ENCODE data around the gene STK32B. TPM values are rescaled to one million over a fixed set of nuclear protein-coding genes. Genes with fewer than 3 reads are reported as not detected.
A peak's percentile ranks its signal among the peaks of the same experiment; 100 is the strongest.

STK32B gene
- total and polyA plus RNA-seq, 9 donors: 0.35 to 3.0 (median 1.2) TPM

DNA sequence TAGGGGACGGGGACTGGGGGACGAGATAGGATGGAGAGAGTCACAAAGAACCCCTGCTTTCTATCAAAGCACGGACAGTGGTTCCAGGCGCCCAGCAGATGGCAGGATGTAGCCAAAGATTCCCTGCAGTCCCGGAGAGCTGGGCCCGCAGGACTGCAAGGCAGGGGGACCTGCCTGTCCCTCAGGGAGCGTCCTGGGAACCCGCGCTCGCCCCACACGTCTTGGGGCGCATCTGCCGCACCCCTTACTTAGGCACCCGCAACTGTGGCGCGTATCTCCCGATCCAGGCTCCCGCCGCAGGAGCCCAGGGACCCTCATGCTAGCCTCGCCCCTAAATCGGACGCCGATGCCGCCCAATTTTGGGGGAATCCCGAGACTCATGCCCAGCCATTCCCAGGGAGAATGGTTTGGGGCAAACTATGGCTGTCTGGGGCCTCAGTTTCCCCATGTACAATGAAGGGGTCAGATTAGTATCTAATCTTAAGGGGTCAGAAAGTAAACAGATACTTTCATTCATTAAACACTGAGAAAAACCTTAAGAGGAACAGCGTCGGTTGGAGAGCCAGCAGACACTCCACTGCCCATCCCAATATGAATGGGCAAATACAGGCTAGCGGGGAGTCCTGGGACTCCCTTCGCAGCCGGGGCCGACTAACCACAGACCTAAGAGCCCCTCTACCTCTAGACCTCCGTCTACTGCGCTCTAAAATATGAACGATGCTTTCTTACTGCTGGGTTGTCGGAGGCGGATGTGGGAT, 581 bp upstream of the STK32B start:
- intact Hi-C loops (cut with DNase I): loop anchor here in 2 of 4 donors (10.0 kb wide), 2 partner anchors 734 to 764 kb away; no protein-coding TSS in a partner anchor
- Histone ChIP-seq H3K36me3 (no peaks in the 10 kb centered on the region), H3K4me3 (peak overlapping the region; percentile 47), H3K27ac (no peak overlapping the region), H3K9me3 (no peaks in the 10 kb centered on the region), H3K4me1 (ENCODE audit: insufficient read depth) (no peaks in the 10 kb centered on the region), H3K27me3 (no peaks in the 10 kb centered on the region)
- 0 to 1% (median 0%) methylated on average over 31 to 36 of the region's 36 CpGs for WGBS, 3 donors
- TF ChIP-seq EP300 (IDR thresholded peaks at IDR 0.05): no peak
- TF ChIP-seq, protein P1, sequence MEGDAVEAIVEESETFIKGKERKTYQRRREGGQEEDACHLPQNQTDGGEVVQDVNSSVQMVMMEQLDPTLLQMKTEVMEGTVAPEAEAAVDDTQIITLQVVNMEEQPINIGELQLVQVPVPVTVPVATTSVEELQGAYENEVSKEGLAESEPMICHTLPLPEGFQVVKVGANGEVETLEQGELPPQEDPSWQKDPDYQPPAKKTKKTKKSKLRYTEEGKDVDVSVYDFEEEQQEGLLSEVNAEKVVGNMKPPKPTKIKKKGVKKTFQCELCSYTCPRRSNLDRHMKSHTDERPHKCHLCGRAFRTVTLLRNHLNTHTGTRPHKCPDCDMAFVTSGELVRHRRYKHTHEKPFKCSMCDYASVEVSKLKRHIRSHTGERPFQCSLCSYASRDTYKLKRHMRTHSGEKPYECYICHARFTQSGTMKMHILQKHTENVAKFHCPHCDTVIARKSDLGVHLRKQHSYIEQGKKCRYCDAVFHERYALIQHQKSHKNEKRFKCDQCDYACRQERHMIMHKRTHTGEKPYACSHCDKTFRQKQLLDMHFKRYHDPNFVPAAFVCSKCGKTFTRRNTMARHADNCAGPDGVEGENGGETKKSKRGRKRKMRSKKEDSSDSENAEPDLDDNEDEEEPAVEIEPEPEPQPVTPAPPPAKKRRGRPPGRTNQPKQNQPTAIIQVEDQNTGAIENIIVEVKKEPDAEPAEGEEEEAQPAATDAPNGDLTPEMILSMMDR (IDR thresholded peaks at IDR 0.05): peak in 2 of 3 donors; percentile 33 to 39
- TF ChIP-seq POLR2A (IDR thresholded peaks at IDR 0.05): no peak
- DNase-seq: peak; percentile 58 to 75 (median 65)

DNA sequence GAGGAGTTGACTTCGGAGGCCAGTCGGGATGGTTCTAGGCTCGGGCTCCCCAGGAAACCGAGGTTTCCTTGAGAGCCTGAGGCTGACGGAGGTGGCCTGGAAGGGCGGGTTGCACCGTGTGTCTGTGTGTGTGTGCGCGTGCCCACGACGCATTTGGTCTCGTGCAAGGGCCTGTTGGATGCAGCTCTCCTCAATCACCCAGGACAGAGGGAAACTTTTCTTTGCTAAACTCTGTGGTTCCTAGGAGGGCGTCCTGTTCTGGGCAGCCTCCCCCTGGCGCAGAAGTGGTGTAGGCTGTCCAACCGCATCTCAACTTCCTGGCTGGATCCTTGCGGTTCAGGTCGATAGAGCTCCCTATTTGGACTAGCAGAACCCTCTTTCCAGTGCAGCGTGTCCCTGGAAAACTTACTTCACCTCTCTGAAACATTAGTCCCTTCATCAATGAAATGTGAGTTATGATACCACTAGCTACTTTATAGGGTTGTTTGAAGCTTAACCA, 973 bp downstream of the STK32B start:
- WGBS, 3 donors: 14 to 20% (median 18%) methylated on average over 18 of the region's 18 CpGs
- no peak overlapping the region for H3K27ac ChIP-seq

DNA sequence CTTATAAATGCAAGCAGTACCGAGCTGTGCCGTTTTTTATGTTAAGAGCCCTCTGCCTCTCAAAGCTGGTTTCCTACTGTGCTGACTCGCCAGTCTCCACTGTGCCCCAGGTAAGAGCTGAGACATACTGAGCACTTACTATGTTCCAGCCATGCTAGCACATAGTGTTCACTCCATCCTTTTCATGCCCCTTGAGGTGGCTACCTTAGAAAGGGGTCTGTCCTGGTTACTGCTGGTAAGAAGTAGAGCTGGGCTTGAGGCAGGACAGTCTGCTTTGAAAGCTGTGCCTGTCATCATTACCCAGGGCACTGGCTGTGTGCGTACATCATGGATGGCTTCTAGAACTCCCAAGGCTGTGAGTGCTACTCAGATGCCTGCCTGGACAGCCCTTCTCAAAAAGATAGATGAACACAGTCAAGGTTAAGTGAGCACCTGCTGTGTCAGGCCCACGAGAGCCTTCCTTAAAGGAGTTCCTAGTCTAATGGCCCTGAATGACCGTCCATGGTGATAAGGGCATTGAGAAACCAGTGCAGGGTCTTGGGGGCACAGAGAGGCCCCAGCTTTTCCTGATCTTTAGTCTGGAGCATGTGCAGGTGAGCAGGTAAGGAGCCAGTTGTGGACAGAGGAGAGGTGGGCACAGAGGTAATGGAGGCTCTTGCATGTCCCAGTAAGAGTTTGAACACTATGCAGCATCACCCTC, 1.6 kb downstream of the STK32B start:
- H3K27me3 ChIP-seq: no peaks in the 10 kb centered on the region
- H3K36me3 ChIP-seq: no peaks in the 10 kb centered on the region
- no peaks in the 10 kb centered on the region for H3K4me1 ChIP-seq (ENCODE audit: insufficient read depth)
- WGBS, 3 donors: 73 to 81% (median 77%) methylated on average over 6 of the region's 6 CpGs
- DNase-seq: no peak
- no peaks in the 10 kb centered on the region for H3K9me3 ChIP-seq
- no peak overlapping the region for H3K27ac ChIP-seq
- TF ChIP-seq, protein P1 (IDR thresholded peaks at IDR 0.05): no peak
- TF ChIP-seq POLR2A (IDR thresholded peaks at IDR 0.05): no peak
- no peak for TF ChIP-seq EP300 (IDR thresholded peaks at IDR 0.05)
- intact Hi-C loops (cut with DNase I): loop anchor here in 2 of 4 donors (10.0 kb wide), 2 partner anchors 732 to 762 kb away; no protein-coding TSS in a partner anchor
- no peak overlapping the region for H3K4me3 ChIP-seq

More for the DNA sequence above, 973 bp downstream of the STK32B start:
- H3K9me3 ChIP-seq: no peaks in the 10 kb centered on the region
- intact Hi-C loops (cut with DNase I): loop anchor here in 2 of 4 donors (10.0 kb wide), 2 partner anchors 733 to 763 kb away; no protein-coding TSS in a partner anchor
- TF ChIP-seq, protein P1 (IDR thresholded peaks at IDR 0.05): no peak
- TF ChIP-seq EP300 (IDR thresholded peaks at IDR 0.05): no peak
- TF ChIP-seq POLR2A (IDR thresholded peaks at IDR 0.05): no peak
- no peaks in the 10 kb centered on the region for H3K27me3 ChIP-seq
- H3K4me3 ChIP-seq: peak overlapping the region; percentile 47
- no peak for DNase-seq
- H3K36me3 ChIP-seq: no peaks in the 10 kb centered on the region
- H3K4me1 ChIP-seq (ENCODE audit: insufficient read depth): no peaks in the 10 kb centered on the region

DNA sequence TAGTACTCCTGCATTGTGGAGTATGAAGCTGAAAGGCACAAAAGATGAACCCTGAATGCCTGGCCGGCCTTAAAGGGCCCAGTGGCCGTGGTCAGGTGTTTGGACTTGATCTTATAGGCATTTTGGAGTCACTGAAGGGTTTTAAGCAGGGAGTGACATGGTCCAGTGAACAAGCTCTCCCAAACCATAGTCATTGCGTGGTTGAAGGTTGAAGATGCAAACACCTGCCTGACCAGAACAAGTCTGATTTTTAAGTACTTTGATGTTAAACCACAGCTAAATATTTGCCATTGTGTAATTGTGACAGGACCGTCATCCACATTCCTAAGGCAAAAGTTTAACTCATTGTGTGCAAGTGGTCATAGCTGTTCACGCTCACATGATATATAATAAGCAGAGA, 3.3 kb downstream of the STK32B start:
- Histone ChIP-seq H3K9me3 (no peaks in the 10 kb centered on the region), H3K27ac (no peak overlapping the region), H3K27me3 (no peaks in the 10 kb centered on the region), H3K4me1 (ENCODE audit: insufficient read depth) (no peaks in the 10 kb centered on the region), H3K4me3 (no peak overlapping the region), H3K36me3 (no peaks in the 10 kb centered on the region)
- no peak for DNase-seq
- intact Hi-C loops (cut with DNase I): loop anchor here in 2 of 4 donors (10.0 kb wide), 2 partner anchors 730 to 760 kb away; no protein-coding TSS in a partner anchor
- TF ChIP-seq, protein P1 (IDR thresholded peaks at IDR 0.05): no peak
- TF ChIP-seq POLR2A (IDR thresholded peaks at IDR 0.05) (no peak), EP300 (IDR thresholded peaks at IDR 0.05) (no peak)
- WGBS, 3 donors: 66 to 74% (median 72%) methylated on average over 5 of the region's 5 CpGs
